Measurements from ENCODE around the gene CEP78.

DNA sequence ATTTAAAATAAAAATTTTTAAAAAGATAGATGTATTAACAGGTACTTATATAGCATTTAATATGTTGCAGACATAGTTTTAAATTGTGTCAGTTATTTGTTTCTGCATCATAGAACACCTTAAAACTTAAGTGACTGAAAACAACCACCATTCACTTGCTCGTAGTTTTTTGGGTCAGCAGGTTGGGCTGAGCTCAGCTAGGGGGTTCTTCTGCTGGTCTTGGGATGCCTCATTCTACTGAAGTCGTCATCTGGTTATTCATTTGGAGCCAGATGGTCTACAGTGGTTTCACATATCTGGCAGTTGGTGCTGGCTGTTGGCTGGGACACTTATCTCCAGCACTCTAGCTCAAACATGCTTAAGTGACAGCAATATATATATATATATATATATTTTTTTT is 90.7 kb downstream of the CEP78 start:
- no peak for TF ChIP-seq POLR2A (IDR thresholded peaks at IDR 0.05; ENCODE audit: low read depth, low read length)
- no peak for TF ChIP-seq POLR2AphosphoS5 (IDR thresholded peaks at IDR 0.05; ENCODE audit: low read depth, low read length)
